ENCODE results near the gene XXYLT1.

XXYLT1 gene

GRCh38 chr3:195131176-195131575, 139.8 kb downstream of the XXYLT1 start:
- no peaks in the 10 kb centered on the region for H3K27me3 Mint-ChIP-seq
- peaks cover 9% of the 10 kb centered on the region for H3K36me3 Mint-ChIP-seq
- H3K27ac Mint-ChIP-seq = no peak overlapping the region
- H3K9me3 Mint-ChIP-seq (ENCODE audit: low read depth) = no peaks in the 10 kb centered on the region
- H3K4me3 Mint-ChIP-seq = peak overlapping the region; percentile 11
- H3K4me1 Mint-ChIP-seq (ENCODE audit: low read depth) = peaks cover 29% of the 10 kb centered on the region

GRCh38 chr3:195129644-195130492, 141.1 kb downstream of the XXYLT1 start:
- H3K9me3 Mint-ChIP-seq (ENCODE audit: low read depth) = no peaks in the 10 kb centered on the region
- peaks cover 7% of the 10 kb centered on the region for H3K36me3 Mint-ChIP-seq
- H3K4me1 Mint-ChIP-seq (ENCODE audit: low read depth) = peaks cover 29% of the 10 kb centered on the region
- peak overlapping the region; percentile 93 for H3K27ac Mint-ChIP-seq
- H3K4me3 Mint-ChIP-seq = peak overlapping the region; percentile 59
- H3K27me3 Mint-ChIP-seq = no peaks in the 10 kb centered on the region

DNA sequence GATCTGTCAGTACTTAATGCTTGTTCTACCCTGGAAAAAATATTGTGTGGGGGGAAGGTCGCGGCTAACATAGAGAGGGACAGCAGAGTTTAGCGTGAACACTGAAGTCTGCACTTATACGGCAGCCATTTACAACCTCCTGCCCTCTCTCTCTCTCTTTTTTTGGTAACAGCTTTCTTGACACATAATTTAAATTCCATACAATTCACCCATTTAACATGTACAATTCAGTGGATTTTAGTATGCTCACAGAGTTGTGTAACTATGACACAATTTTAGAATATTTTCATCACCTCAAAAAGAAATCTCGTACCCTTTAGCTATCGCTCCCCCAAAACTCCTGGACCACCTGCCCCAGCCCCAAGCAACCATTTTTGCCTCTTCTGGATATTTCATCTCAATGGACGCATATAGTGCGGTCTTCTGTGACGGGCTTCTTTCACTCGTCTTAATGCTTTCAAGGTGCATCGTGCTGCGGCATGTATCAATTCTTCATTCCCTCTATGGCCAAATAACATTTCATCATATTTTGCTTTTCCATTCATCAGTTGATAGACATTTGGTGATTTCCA, 141.8 kb downstream of the XXYLT1 start:
- Mint-ChIP-seq H3K4me3 (peak overlapping the region; percentile 59), H3K27me3 (no peaks in the 10 kb centered on the region), H3K9me3 (ENCODE audit: low read depth) (no peaks in the 10 kb centered on the region), H3K27ac (peak overlapping the region; percentile 93), H3K36me3 (peaks cover 7% of the 10 kb centered on the region), H3K4me1 (ENCODE audit: low read depth) (peaks cover 29% of the 10 kb centered on the region)

DNA sequence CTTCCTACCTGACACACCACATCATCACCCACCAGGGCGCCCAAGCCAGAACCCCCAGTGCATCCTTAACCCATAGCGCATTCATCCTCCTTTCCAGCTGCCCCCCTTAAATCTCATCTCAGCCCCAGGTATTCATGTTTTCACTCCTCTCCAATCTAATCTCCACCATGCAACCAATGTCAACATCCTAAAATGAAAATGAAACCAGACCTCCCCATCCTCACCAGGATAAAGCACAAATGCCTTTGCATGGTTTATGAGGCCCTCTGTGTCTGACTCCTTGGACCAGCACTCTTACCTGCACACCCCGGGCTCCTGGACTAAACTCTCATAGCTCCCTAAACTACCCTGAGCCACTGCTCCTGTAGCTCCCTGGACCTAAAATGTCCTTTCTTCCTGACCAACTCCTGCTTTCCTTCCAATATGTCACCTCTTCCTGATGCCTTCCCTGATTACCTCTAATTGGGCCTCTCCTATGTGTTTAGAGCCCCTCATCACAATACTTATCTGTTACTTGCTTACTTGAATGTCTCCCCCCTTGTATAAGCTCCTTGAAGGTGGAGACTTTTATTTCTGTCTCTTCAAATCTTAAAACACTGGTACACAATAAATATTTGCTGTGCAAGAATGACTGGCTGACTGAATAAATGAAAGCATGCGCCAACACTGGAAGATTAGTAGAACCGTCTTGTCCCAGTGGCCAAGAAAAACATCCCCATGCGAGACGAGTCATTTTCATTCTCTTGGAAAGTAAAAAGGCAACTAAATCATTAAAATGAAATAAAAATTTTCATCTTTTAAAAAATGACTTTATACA, 142.5 kb downstream of the XXYLT1 start:
- no peaks in the 10 kb centered on the region for H3K9me3 Mint-ChIP-seq (ENCODE audit: low read depth)
- peak overlapping the region; percentile 30 for H3K4me3 Mint-ChIP-seq
- H3K27me3 Mint-ChIP-seq = no peaks in the 10 kb centered on the region
- H3K27ac Mint-ChIP-seq = peak overlapping the region; percentile 93
- peaks cover 29% of the 10 kb centered on the region for H3K4me1 Mint-ChIP-seq (ENCODE audit: low read depth)
- peaks cover 6% of the 10 kb centered on the region for H3K36me3 Mint-ChIP-seq

DNA sequence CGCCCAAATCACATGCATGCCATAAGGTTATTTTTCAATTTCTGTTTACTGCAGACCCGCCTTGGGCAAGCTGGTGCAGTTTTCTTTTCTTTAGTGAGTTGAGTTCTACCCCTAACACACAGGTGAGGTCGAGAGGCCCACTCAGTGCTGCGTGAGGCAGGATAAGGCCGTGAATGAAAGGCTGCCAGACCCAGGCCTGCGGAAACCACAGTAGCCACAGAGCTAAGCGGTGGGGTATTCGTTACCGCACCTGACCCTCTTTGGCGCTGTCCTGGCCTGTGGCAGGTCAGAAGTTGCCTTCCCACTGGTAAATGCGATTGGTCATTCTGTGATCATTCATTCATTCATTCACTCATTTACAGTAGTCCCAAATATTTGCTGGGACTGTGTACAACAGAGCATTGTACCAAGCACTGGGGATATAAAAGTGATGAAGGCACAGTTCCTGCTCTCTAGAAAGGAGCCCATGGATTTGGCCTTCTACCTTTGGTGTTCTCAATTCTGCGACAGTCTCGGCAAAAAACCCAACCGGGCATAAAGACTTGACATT, 144.8 kb downstream of the XXYLT1 start:
- H3K4me1 Mint-ChIP-seq (ENCODE audit: low read depth) = peaks cover 29% of the 10 kb centered on the region
- H3K27me3 Mint-ChIP-seq = no peaks in the 10 kb centered on the region
- peaks cover 5% of the 10 kb centered on the region for H3K36me3 Mint-ChIP-seq
- no peak overlapping the region for H3K27ac Mint-ChIP-seq
- no peak overlapping the region for H3K4me3 Mint-ChIP-seq
- no peaks in the 10 kb centered on the region for H3K9me3 Mint-ChIP-seq (ENCODE audit: low read depth)

DNA sequence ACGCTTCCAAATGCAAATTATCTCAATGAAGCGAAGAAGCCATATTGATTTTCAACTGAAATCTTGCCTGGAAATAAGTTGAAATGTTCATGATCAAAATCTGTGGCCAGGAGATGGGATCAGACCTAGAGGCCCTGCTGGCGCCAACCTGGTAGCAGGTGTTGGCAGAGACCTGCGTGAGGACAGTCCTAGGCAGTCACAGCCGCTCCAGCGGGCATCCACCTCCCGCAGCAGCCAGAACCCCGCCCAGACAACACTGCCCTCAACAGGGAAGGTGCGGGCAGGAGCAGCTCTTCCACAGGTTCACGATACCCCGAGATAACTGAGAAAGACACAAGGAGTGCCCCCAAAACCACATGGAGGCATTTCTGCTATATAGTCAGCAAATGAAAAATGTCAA, 145.3 kb downstream of the XXYLT1 start:
- H3K4me3 Mint-ChIP-seq = no peak overlapping the region
- H3K27me3 Mint-ChIP-seq = no peaks in the 10 kb centered on the region
- H3K36me3 Mint-ChIP-seq = peaks cover 5% of the 10 kb centered on the region
- peaks cover 29% of the 10 kb centered on the region for H3K4me1 Mint-ChIP-seq (ENCODE audit: low read depth)
- H3K27ac Mint-ChIP-seq = no peak overlapping the region
- H3K9me3 Mint-ChIP-seq (ENCODE audit: low read depth) = no peaks in the 10 kb centered on the region

GRCh38 chr3:195124378-195124992, 146.5 kb downstream of the XXYLT1 start:
- Mint-ChIP-seq H3K27ac (no peak overlapping the region), H3K4me3 (no peak overlapping the region), H3K27me3 (no peaks in the 10 kb centered on the region), H3K4me1 (ENCODE audit: low read depth) (peaks cover 19% of the 10 kb centered on the region), H3K9me3 (ENCODE audit: low read depth) (no peaks in the 10 kb centered on the region), H3K36me3 (peaks cover 3% of the 10 kb centered on the region)

GRCh38 chr3:195123281-195123691, 147.7 kb downstream of the XXYLT1 start:
- Mint-ChIP-seq H3K27ac (no peak overlapping the region), H3K4me3 (no peak overlapping the region), H3K4me1 (ENCODE audit: low read depth) (peaks cover 9% of the 10 kb centered on the region), H3K36me3 (no peaks in the 10 kb centered on the region), H3K9me3 (ENCODE audit: low read depth) (no peaks in the 10 kb centered on the region), H3K27me3 (no peaks in the 10 kb centered on the region)

DNA sequence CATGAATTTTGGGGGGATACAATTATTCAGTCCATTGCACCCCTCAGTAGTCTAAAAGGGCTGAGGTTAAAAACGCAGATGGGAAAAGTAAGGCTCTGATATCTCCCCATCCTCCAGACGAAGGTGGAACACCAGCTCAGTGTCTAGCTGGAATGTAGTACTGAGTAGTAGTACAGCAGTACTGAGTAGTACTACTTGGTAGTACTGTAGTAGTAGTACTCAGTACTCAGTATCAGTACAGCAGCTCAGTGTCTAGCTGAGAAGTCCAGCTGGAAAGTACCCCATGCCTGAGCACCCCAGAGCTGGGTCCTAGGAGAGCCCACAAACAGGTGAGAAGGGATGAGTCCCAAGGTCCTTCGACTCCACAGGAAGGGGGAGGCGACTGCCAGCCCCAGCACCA, 148.7 kb downstream of the XXYLT1 start:
- no peak overlapping the region for H3K27ac Mint-ChIP-seq
- no peak overlapping the region for H3K4me3 Mint-ChIP-seq
- no peaks in the 10 kb centered on the region for H3K27me3 Mint-ChIP-seq
- peaks cover 6% of the 10 kb centered on the region for H3K4me1 Mint-ChIP-seq (ENCODE audit: low read depth)
- no peaks in the 10 kb centered on the region for H3K9me3 Mint-ChIP-seq (ENCODE audit: low read depth)
- no peaks in the 10 kb centered on the region for H3K36me3 Mint-ChIP-seq

- no peaks in the 10 kb centered on the region for H3K27me3 Mint-ChIP-seq
- no peak overlapping the region for H3K27ac Mint-ChIP-seq
- H3K4me1 Mint-ChIP-seq (ENCODE audit: low read depth) = peaks cover 6% of the 10 kb centered on the region
- H3K9me3 Mint-ChIP-seq (ENCODE audit: low read depth) = no peaks in the 10 kb centered on the region
- no peaks in the 10 kb centered on the region for H3K36me3 Mint-ChIP-seq
- H3K4me3 Mint-ChIP-seq = no peak overlapping the region
Observed at GRCh38 chr3:195120267-195120601, 150.7 kb downstream of the XXYLT1 start.

DNA sequence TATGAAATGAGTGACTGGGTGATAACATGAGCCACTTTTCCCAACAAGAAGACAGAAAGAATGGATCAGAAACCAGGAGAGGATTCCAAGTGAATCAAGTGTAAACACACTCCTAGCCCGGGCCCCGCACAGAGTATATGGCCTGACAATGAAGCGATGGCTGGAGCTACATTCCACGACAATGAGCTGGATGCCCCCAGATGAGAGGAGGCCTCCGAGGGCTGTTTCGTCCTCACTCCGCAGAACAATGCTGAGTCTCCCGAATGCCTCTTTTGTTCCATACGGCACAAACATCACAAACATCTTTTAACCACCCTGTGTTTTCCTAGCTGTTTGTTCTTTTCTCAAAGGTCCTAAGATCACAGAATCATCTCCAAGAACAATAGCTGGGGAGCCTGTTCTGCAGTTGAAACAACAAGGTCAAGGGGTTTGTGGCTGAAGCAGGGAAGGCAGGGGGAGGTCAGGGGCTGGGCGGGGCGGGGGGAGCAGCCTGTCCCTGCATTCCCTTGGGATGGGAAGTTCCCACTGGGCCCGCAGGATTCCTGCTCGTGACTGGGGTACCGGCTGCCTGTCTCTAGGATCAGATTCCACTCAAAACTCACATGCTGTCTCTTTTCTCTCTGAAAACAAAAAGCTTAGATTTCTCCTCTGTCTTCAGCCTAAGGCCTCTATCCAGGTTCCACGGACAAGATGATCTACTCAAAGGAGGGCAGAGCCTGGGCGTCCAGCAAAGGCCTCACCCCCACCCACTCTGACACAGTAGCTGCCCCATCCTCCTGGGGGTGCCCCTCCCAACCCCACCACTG, 151.3 kb downstream of the XXYLT1 start:
- no peaks in the 10 kb centered on the region for H3K27me3 Mint-ChIP-seq
- no peaks in the 10 kb centered on the region for H3K9me3 Mint-ChIP-seq (ENCODE audit: low read depth)
- no peaks in the 10 kb centered on the region for H3K36me3 Mint-ChIP-seq
- H3K4me1 Mint-ChIP-seq (ENCODE audit: low read depth) = peaks cover 6% of the 10 kb centered on the region
- H3K4me3 Mint-ChIP-seq = no peak overlapping the region
- no peak overlapping the region for H3K27ac Mint-ChIP-seq

- H3K27me3 Mint-ChIP-seq = no peaks in the 10 kb centered on the region
- peaks cover 6% of the 10 kb centered on the region for H3K4me1 Mint-ChIP-seq (ENCODE audit: low read depth)
- no peak overlapping the region for H3K4me3 Mint-ChIP-seq
- H3K36me3 Mint-ChIP-seq = no peaks in the 10 kb centered on the region
- H3K9me3 Mint-ChIP-seq (ENCODE audit: low read depth) = no peaks in the 10 kb centered on the region
- no peak overlapping the region for H3K27ac Mint-ChIP-seq
Observed at GRCh38 chr3:195118671-195119070, 152.3 kb downstream of the XXYLT1 start.

- H3K27ac Mint-ChIP-seq = no peak overlapping the region
- H3K4me3 Mint-ChIP-seq = no peak overlapping the region
- no peaks in the 10 kb centered on the region for H3K27me3 Mint-ChIP-seq
- no peaks in the 10 kb centered on the region for H3K9me3 Mint-ChIP-seq (ENCODE audit: low read depth)
- no peaks in the 10 kb centered on the region for H3K36me3 Mint-ChIP-seq
- peaks cover 6% of the 10 kb centered on the region for H3K4me1 Mint-ChIP-seq (ENCODE audit: low read depth)
Observed at GRCh38 chr3:195117978-195118581, 152.9 kb downstream of the XXYLT1 start.
